Retinal pigment epithelial cell (primary cell): ENCODE data around the gene COX7A2.

ENCODE experiments used
- DNase-seq: peaks from one replicate; pipeline ENCODE4 v3.0.0-alpha.2; 2010; ENCODE audit warnings: low read depth
- H3K4me3 ChIP-seq: 2 replicates; pipeline ENCODE4 v1.5.1; 2011; ENCODE audit warnings: mild to moderate bottlenecking, low read length, control low read depth, moderate library complexity
- TF ChIP-seq, protein P1 (sequence below): conservative IDR thresholded peaks from 2 replicates; pipeline ENCODE4 v1.5.1; 2011; ENCODE audit warnings: low read depth, low read length, control low read depth, inconsistent platforms

The COX7A2 gene, protein sequence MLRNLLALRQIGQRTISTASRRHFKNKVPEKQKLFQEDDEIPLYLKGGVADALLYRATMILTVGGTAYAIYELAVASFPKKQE

DNA sequence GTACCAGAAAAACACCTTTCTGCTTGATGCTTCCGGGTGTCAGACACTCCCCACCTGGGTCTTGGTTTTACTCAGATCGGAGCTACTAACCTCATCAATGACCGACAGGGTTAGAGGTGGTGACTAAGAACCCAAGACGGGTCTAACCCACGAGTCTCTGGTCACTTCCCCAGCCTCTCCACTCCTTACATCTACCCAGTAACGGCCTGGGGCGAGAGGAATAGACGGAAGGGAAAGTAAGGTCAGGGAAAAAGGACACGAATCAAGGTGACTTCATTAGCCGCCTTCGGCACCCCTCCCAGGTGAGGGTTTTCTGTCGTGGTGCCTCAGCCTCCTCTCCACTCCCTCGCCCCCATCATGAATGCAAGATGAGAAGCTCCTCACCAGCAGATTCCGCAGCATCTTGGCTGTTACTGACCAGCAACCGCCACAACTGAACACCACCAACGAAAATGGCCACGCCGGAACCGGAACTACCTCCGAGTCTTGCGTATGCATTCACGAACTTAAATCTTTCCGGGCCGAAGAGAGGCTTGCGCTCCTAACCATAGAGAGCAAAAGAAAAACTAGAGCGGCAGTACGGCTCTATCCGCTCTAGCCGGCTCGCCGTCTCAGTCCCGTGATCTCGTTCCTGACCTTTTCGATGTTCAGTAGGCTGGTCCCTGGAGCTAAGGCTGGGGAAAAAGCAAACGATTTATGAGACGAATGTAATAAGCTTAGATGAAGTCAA, at the start of gene COX7A2:
Gene COX7A2, minus strand, starts transcription at position 469 of the 730 bp plus-strand sequence. Its CDS starts 67 bp downstream, at position 402.
- peak within 1 kb of the TSS; percentile 91 for H3K4me3 ChIP-seq
- DNase-seq = peak; percentile 92
- TF ChIP-seq, protein P1, sequence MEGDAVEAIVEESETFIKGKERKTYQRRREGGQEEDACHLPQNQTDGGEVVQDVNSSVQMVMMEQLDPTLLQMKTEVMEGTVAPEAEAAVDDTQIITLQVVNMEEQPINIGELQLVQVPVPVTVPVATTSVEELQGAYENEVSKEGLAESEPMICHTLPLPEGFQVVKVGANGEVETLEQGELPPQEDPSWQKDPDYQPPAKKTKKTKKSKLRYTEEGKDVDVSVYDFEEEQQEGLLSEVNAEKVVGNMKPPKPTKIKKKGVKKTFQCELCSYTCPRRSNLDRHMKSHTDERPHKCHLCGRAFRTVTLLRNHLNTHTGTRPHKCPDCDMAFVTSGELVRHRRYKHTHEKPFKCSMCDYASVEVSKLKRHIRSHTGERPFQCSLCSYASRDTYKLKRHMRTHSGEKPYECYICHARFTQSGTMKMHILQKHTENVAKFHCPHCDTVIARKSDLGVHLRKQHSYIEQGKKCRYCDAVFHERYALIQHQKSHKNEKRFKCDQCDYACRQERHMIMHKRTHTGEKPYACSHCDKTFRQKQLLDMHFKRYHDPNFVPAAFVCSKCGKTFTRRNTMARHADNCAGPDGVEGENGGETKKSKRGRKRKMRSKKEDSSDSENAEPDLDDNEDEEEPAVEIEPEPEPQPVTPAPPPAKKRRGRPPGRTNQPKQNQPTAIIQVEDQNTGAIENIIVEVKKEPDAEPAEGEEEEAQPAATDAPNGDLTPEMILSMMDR = no peak

DNA sequence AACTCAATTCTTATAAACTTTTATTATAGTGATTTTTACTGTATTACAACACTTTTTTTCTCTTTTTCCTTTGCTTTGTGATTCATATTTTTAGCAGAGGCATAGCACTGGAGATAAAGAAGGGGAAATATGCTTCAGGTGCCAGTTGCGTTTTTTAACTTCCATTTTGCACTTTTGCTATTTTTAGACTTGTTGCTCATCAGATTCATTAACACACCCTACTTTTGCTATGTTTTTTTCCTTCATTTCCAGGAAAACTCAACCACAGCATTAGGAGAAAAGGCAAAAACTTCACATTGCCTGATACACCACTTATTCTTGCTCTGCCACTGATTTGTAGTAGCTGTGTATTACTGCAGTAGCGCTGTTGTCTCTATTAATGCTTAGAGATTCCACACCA, 49.0 kb upstream of the COX7A2 start:
- TF ChIP-seq, protein P1 = no peak

DNA sequence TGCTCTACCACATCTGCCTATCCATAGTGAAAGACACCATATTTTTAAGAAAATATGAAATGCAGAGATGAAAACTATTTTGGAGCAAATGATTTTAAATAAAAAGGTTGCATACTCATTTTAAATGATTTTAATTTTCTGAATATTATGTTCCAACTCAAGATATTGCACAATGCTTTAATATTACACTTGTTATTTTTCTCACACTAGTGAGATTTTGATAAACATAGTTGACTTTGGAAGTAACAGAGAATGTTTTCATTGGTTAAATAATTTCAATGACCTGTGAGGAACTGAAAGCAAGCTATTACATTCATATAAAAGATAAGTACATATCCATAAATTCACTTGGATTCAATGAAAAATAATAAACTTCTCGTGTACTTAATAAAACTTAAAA, 48.1 kb upstream of the COX7A2 start:
- DNase-seq = no peak
- H3K4me3 ChIP-seq = no peak overlapping the region
- TF ChIP-seq, protein P1 = no peak

More for the DNA sequence above, 49.0 kb upstream of the COX7A2 start:
- DNase-seq = no peak
- H3K4me3 ChIP-seq = no peak overlapping the region

DNA sequence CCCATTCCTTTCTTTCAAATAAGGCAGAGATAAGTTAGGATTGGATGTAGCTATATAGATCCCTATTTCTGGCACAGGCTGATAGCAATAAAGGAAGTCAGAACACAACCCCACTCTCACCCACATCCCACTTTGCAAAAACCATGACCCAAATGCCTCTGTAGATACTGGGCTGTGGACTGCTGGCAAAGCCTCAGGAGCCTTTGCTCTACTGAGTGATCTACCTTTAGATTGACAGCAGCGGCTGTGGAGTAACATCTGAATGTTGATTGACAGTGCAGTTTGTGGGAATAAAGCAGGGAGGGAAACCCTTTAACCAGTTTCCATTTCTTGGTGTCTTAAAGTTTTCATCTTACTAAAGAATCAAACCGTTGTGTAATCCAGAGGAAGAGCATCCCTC, 47.7 kb upstream of the COX7A2 start:
- TF ChIP-seq, protein P1 = no peak
- no peak for DNase-seq

DNA sequence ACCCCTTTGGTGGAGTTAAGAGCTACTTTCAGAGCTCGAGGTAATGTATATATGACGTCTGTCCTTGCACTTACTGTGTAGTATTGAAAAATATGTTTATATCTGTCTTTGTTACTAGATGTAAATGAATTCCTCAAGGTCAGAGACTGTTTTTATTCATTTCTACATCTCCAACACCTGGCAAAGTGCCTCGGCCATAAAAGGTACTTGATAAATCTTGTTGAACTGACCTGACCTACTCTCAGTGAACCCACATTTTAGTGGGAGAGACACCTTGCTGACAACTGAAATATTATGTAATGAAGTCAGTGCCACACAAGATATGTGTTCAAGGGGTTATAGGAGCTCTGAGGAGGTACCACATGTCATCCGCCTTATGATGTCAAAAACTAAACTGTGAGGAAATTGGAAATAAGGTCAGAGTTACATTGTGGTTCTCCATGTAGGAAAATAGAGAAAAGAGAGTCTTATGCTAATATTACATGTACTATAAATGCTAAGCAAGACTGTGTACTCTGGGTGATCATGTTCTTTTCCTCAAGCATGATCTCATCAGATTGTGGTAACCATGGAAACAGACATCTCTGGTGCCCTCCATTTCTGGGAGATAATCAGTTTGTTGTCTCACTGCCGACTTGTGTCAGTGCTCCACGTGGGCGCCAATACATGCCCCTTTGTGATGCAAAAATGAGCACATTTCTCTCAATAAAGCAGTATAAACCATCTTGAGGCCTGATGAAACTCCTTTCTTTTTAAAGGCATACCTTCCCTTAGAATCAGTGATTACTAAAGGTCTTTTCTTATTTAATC, 46.7 kb upstream of the COX7A2 start:
- no peak for DNase-seq
- no peak overlapping the region for H3K4me3 ChIP-seq
- TF ChIP-seq, protein P1 = no peak

More for the DNA sequence above, 47.7 kb upstream of the COX7A2 start:
- no peak overlapping the region for H3K4me3 ChIP-seq

DNA sequence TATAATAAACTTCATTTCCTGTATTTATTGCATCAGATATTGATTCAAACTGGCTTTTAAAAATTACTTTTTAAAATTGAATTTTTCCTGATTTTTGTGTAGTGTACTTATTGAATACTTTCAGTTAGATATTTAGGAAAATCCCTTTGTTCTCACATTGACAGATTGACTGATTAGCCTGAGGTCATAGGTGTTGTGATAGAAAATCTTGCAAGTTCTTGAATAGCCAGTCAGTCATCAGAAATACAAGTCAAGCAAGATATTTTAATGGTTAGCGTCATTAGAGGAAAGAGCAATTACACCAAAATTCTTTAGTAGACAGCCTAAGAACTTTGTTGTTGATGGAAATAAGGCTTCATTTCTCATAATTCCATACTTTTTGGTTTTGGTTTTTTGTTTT, 44.4 kb upstream of the COX7A2 start:
- DNase-seq = no peak
- TF ChIP-seq, protein P1 = no peak
- no peak overlapping the region for H3K4me3 ChIP-seq
